ENCODE results near the gene DSC2. TPM values are rescaled to one million over a fixed set of nuclear protein-coding genes. Genes with fewer than 3 reads are reported as not detected.

DSC2 gene
- total and polyA plus RNA-seq, 2 experiments from 2014 or later, result not detected

- peaks cover 36% of the 10 kb centered on the region for H3K27me3 ChIP-seq (replicated peaks; ENCODE audit: insufficient read depth)
- H3F3A ChIP-seq (ENCODE audit: insufficient read depth), result no peaks in the 10 kb centered on the region
- H4K20me1 ChIP-seq (ENCODE audit: insufficient read depth), result no peaks in the 10 kb centered on the region
- no peak within 1 kb of the TSS for H3K4me2 ChIP-seq (ENCODE audit: unreplicated experiment)
- H3K4me3 ChIP-seq, result no peak within 1 kb of the TSS
- in situ Hi-C loops (cut with MboI), result no loop called here
- DNase-seq, result no peak
- TF ChIP-seq EZH2 (IDR thresholded peaks at IDR 0.05; ENCODE audit: insufficient read depth, poor library complexity, severe bottlenecking) (no peak), EZH2phosphoT487 (IDR thresholded peaks at IDR 0.05; ENCODE audit: insufficient read depth, low read depth) (no peak)
- no peaks in the 10 kb centered on the region for H3K4me1 ChIP-seq (ENCODE audit: insufficient read depth)
- H3K9ac ChIP-seq, result no peak within 1 kb of the TSS
- no peak within 1 kb of the TSS; the same call in 1 of the 2 replicates for H2AFZ ChIP-seq
- no peaks in the 10 kb centered on the region for H3K36me3 ChIP-seq (ENCODE audit: low read depth)
- no peak within 1 kb of the TSS for H3K27ac ChIP-seq
- no peaks in the 10 kb centered on the region for H3K9me3 ChIP-seq (ENCODE audit: low read depth)
- no peaks in the 10 kb centered on the region for H3K79me2 ChIP-seq (ENCODE audit: insufficient read depth)
- 7 to 8% methylated on average over 50 to 71 of the region's 73 CpGs for WGBS, 2 experiments (ENCODE audit: low coverage in 1 of 2, low lambda C conversion rate in 2 of 2, missing lambda C conversion rate in 2 of 2)
- H3K9me2 ChIP-seq (ENCODE audit: insufficient read depth), result no peaks in the 10 kb centered on the region
Measured at GRCh38 chr18:31042406-31043181, 59.6 kb downstream of the DSC2 start, which contains the start of gene DSC3. DSC3 (minus strand) TSS chr18:31042742; CDS start chr18:31042660, 82 bp downstream.

- Histone ChIP-seq H3K27me3 (replicated peaks; ENCODE audit: insufficient read depth) (peaks cover 36% of the 10 kb centered on the region), H3K36me3 (ENCODE audit: low read depth) (no peaks in the 10 kb centered on the region), H3K79me2 (ENCODE audit: insufficient read depth) (no peaks in the 10 kb centered on the region), H3F3A (ENCODE audit: insufficient read depth) (no peaks in the 10 kb centered on the region), H3K4me3 (no peak overlapping the region), H3K9me3 (ENCODE audit: low read depth) (no peaks in the 10 kb centered on the region), H3K27ac (no peak overlapping the region), H4K20me1 (ENCODE audit: insufficient read depth) (no peaks in the 10 kb centered on the region), H3K4me2 (ENCODE audit: unreplicated experiment) (no peak overlapping the region), H3K9ac (no peak overlapping the region), H2AFZ (no peak overlapping the region), H3K4me1 (ENCODE audit: insufficient read depth) (no peaks in the 10 kb centered on the region), H3K9me2 (ENCODE audit: insufficient read depth) (no peaks in the 10 kb centered on the region)
- no peak for TF ChIP-seq EZH2phosphoT487 (IDR thresholded peaks at IDR 0.05; ENCODE audit: insufficient read depth, low read depth)
- TF ChIP-seq EZH2 (IDR thresholded peaks at IDR 0.05; ENCODE audit: insufficient read depth, poor library complexity, severe bottlenecking), result no peak
- DNase-seq, result no peak
- 16 to 17% methylated on average over 16 to 17 of the region's 17 CpGs for WGBS, 2 experiments (ENCODE audit: low coverage in 1 of 2, low lambda C conversion rate in 2 of 2, missing lambda C conversion rate in 2 of 2)
- in situ Hi-C loops (cut with MboI), result no loop called here
Measured at GRCh38 chr18:31042084-31042405, 60.2 kb downstream of the DSC2 start.

- Histone ChIP-seq H3K9me2 (ENCODE audit: insufficient read depth) (no peaks in the 10 kb centered on the region), H3K27me3 (replicated peaks; ENCODE audit: insufficient read depth) (peaks cover 36% of the 10 kb centered on the region), H3K36me3 (ENCODE audit: low read depth) (no peaks in the 10 kb centered on the region), H2AFZ (no peak overlapping the region), H3K4me2 (ENCODE audit: unreplicated experiment) (no peak overlapping the region), H3K9ac (no peak overlapping the region), H3K4me1 (ENCODE audit: insufficient read depth) (no peaks in the 10 kb centered on the region), H3K9me3 (ENCODE audit: low read depth) (no peaks in the 10 kb centered on the region), H3F3A (ENCODE audit: insufficient read depth) (no peaks in the 10 kb centered on the region), H3K27ac (no peak overlapping the region), H4K20me1 (ENCODE audit: insufficient read depth) (no peaks in the 10 kb centered on the region), H3K79me2 (ENCODE audit: insufficient read depth) (no peaks in the 10 kb centered on the region), H3K4me3 (no peak overlapping the region)
- in situ Hi-C loops (cut with MboI), result no loop called here
- TF ChIP-seq EZH2phosphoT487 (IDR thresholded peaks at IDR 0.05; ENCODE audit: insufficient read depth, low read depth), result no peak
- no peak for TF ChIP-seq EZH2 (IDR thresholded peaks at IDR 0.05; ENCODE audit: insufficient read depth, poor library complexity, severe bottlenecking)
- DNase-seq, result no peak
- 4 to 8% methylated on average over 46 to 52 of the region's 52 CpGs for WGBS, 2 experiments (ENCODE audit: low coverage in 1 of 2, low lambda C conversion rate in 2 of 2, missing lambda C conversion rate in 2 of 2)
Measured at GRCh38 chr18:31041271-31042083, 60.7 kb downstream of the DSC2 start.

GRCh38 chr18:31040686-31041270 lies 61.4 kb downstream of the DSC2 start:
- H3K36me3 ChIP-seq (ENCODE audit: low read depth), result no peaks in the 10 kb centered on the region

More at GRCh38 chr18:31040686-31041270, 61.4 kb downstream of the DSC2 start:
- H3F3A ChIP-seq (ENCODE audit: insufficient read depth), result no peaks in the 10 kb centered on the region
- H3K4me1 ChIP-seq (ENCODE audit: insufficient read depth), result no peaks in the 10 kb centered on the region
- no peaks in the 10 kb centered on the region for H3K9me2 ChIP-seq (ENCODE audit: insufficient read depth)
- no peak overlapping the region for H3K9ac ChIP-seq
- no peak for DNase-seq
- no peak overlapping the region for H3K27ac ChIP-seq
- H3K79me2 ChIP-seq (ENCODE audit: insufficient read depth), result no peaks in the 10 kb centered on the region
- H2AFZ ChIP-seq, result no peak overlapping the region
- WGBS, 2 experiments (ENCODE audit: low coverage in 1 of 2, low lambda C conversion rate in 2 of 2, missing lambda C conversion rate in 2 of 2), result 2 to 3% methylated on average over 18 of the region's 18 CpGs
- H3K4me3 ChIP-seq, result no peak overlapping the region
- no peaks in the 10 kb centered on the region for H4K20me1 ChIP-seq (ENCODE audit: insufficient read depth)
- in situ Hi-C loops (cut with MboI), result no loop called here
- peaks cover under 1% of the 10 kb centered on the region for H3K9me3 ChIP-seq (ENCODE audit: low read depth)
- no peak overlapping the region for H3K4me2 ChIP-seq (ENCODE audit: unreplicated experiment)
- TF ChIP-seq EZH2 (IDR thresholded peaks at IDR 0.05; ENCODE audit: insufficient read depth, poor library complexity, severe bottlenecking), result no peak
- no peak for TF ChIP-seq EZH2phosphoT487 (IDR thresholded peaks at IDR 0.05; ENCODE audit: insufficient read depth, low read depth)
- peaks cover 36% of the 10 kb centered on the region for H3K27me3 ChIP-seq (replicated peaks; ENCODE audit: insufficient read depth)

Data from GM23248 (cell line).